GM23248 (cell line): ENCODE results near the gene ENAH. TPM values are rescaled to one million over a fixed set of nuclear protein-coding genes. Genes with fewer than 3 reads are reported as not detected.

ENCODE experiments used
- DNase-seq: peaks from one replicate; pipeline ENCODE4 v3.0.0-alpha.2; 2015
- H2AFZ ChIP-seq: fragments of 200-600 bp; sonication (generic); 2 replicates; pipeline ENCODE4 v1.6.1; 2016; ENCODE audit warnings: antibody characterized with exemption
- H3F3A ChIP-seq: fragments of 200-600 bp; sonication (generic); 2 replicates; pipeline ENCODE4 v1.6.1; 2016; ENCODE audit warnings: mild to moderate bottlenecking, antibody characterized with exemption, mixed run types; ENCODE audit not compliant: insufficient read depth
- H3K27ac ChIP-seq: fragments of 200-600 bp; sonication (generic); 2 replicates; pipeline ENCODE4 v1.5.1; 2016; ENCODE audit warnings: mild to moderate bottlenecking
- H3K27me3 ChIP-seq: fragments of 200-600 bp; sonication (generic); replicated peaks from 2 replicates; pipeline ENCODE4 v1.6.1; 2016; ENCODE audit warnings: mild to moderate bottlenecking; ENCODE audit not compliant: insufficient read depth
- H3K36me3 ChIP-seq: fragments of 200-600 bp; sonication (generic); 2 replicates; pipeline ENCODE4 v1.6.1; 2016; ENCODE audit warnings: low read depth, mild to moderate bottlenecking
- H3K4me1 ChIP-seq: fragments of 200-600 bp; sonication (generic); 2 replicates; pipeline ENCODE4 v1.6.1; 2016; ENCODE audit warnings: mild to moderate bottlenecking; ENCODE audit not compliant: insufficient read depth
- H3K4me2 ChIP-seq: fragments of 200-600 bp; sonication (generic); one replicate; pipeline ENCODE4 v1.6.1; 2016; ENCODE audit warnings: mild to moderate bottlenecking; ENCODE audit not compliant: unreplicated experiment
- H3K4me3 ChIP-seq: fragments of 200-600 bp; sonication (generic); 2 replicates; pipeline ENCODE4 v1.5.1; 2016; ENCODE audit warnings: mild to moderate bottlenecking
- H3K79me2 ChIP-seq: fragments of 200-600 bp; sonication (generic); 2 replicates; pipeline ENCODE4 v1.6.1; 2016; ENCODE audit warnings: mild to moderate bottlenecking; ENCODE audit not compliant: insufficient read depth
- H3K9ac ChIP-seq: fragments of 200-600 bp; sonication (generic); 2 replicates; pipeline ENCODE4 v1.6.1; 2016; ENCODE audit warnings: mild to moderate bottlenecking
- H3K9me2 ChIP-seq: fragments of 200-600 bp; sonication (generic); 2 replicates; pipeline ENCODE4 v1.6.1; 2016; ENCODE audit warnings: mixed run types, mild to moderate bottlenecking, moderate library complexity; ENCODE audit not compliant: insufficient read depth
- H3K9me3 ChIP-seq: fragments of 200-600 bp; sonication (generic); one replicate; pipeline ENCODE4 v1.6.1; 2017; ENCODE audit warnings: low read depth
- H4K20me1 ChIP-seq: fragments of 200-600 bp; sonication (generic); 2 replicates; pipeline ENCODE4 v1.6.0; 2016; ENCODE audit not compliant: insufficient read depth
- EZH2 ChIP-seq: fragments of 200-600 bp; sonication (generic); IDR thresholded peaks from 2 replicates; pipeline ENCODE4 v1.6.1; 2018; ENCODE audit warnings: antibody characterized with exemption, mild to moderate bottlenecking; ENCODE audit not compliant: insufficient read depth, poor library complexity, severe bottlenecking
- EZH2phosphoT487 ChIP-seq: fragments of 200-600 bp; sonication (generic); IDR thresholded peaks from 2 replicates; pipeline ENCODE4 v1.6.1; 2018; ENCODE audit warnings: antibody characterized with exemption, moderate library complexity, mild to moderate bottlenecking, low read depth; ENCODE audit not compliant: insufficient read depth
- WGBS, 2 experiments: methylation state at CpG; one replicate each; pipeline ENCODE4 v1.1.6; 2015 to 2017; ENCODE audit warnings: low lambda C conversion rate in 2 of 2, low coverage in 1 of 2; ENCODE audit errors: missing lambda C conversion rate in 2 of 2; 5-methylcytosine and 5-hydroxymethylcytosine counted together
- in situ Hi-C: fragments of 300-500 bp; cut with MboI; formaldehyde crosslinking; loops from 2 replicates; pipeline ENCODE4 v1.15.0; 2020
- polyA plus RNA-seq: library from polyadenylated mRNA; unstranded; fragments of >200 nt; fragmentation: Nextera tagmentation; extraction: Ambion mirVana; gene quantifications from 2 replicates; pipeline ENCODE4 v1.2.1, GENCODE V29; 2016
- total RNA-seq: library from RNA; depleted of rRNA; stranded (reverse); fragments of >200 nt; shearing (Covaris generic); gene quantifications from 2 replicates; pipeline ENCODE4 v1.2.3, GENCODE V29; 2014

The ENAH gene
- total and polyA plus RNA-seq, 2 experiments from 2014 or later, result 40.1 to 125 TPM

DNA sequence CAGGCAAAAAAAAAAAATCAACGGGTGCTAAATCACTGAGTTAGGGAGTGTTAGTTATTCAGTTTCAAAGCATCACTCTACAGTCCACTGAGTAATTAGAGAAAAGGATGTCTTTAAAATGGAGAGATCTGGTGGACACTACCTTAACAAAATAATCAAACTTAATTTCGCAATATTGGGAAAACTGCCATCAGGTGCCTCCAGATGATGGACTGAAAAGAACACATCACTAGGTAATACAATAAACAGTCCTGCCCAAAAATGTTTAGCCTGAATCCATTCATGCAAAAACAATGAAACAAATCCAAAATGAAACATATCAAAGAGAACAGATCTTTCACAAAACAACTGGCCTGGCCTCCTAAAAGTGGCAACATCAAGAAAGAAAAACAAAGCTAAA lies 54.1 kb downstream of the ENAH start:
- DNase-seq, result no peak
- Histone ChIP-seq H4K20me1 (peaks cover 13% of the 10 kb centered on the region), H3K4me3 (no peak overlapping the region), H3K27ac (no peak overlapping the region), H3K36me3 (0 out of 2 replicates have a peak, but pooled peaks cover 4% of the 10 kb centered on the region), H3K9ac (no peak overlapping the region), H3K4me2 (no peak overlapping the region), H3K79me2 (peaks cover 100% of the 10 kb centered on the region), H3K9me2 (no peaks in the 10 kb centered on the region), H3K9me3 (no peaks in the 10 kb centered on the region), H3F3A (peaks cover 27% of the 10 kb centered on the region; the same call in 1 of the 2 replicates), H2AFZ (no peak overlapping the region), H3K27me3 (no peaks in the 10 kb centered on the region), H3K4me1 (peaks cover 34% of the 10 kb centered on the region)
- 98 to 100% methylated on average over 2 of the region's 2 CpGs for WGBS, 2 experiments
- TF ChIP-seq EZH2 (no peak), EZH2phosphoT487 (no peak)
- in situ Hi-C loops, result no loop called here

GRCh38 chr1:225597926-225598575 lies 54.9 kb downstream of the ENAH start:
- in situ Hi-C loops, result no loop called here
- 94 to 98% methylated on average over 2 of the region's 2 CpGs for WGBS, 2 experiments
- 0 out of 2 replicates have a peak, but pooled peaks cover 4% of the 10 kb centered on the region for H3K36me3 ChIP-seq
- no peaks in the 10 kb centered on the region for H3K9me3 ChIP-seq
- peaks cover 100% of the 10 kb centered on the region for H3K79me2 ChIP-seq
- no peak overlapping the region for H3K9ac ChIP-seq
- no peaks in the 10 kb centered on the region for H3K9me2 ChIP-seq
- H3K4me2 ChIP-seq, result no peak overlapping the region
- H3K4me1 ChIP-seq, result peaks cover 27% of the 10 kb centered on the region
- H3K27me3 ChIP-seq, result no peaks in the 10 kb centered on the region
- H4K20me1 ChIP-seq, result peaks cover 13% of the 10 kb centered on the region
- peaks cover 20% of the 10 kb centered on the region; the same call in 1 of the 2 replicates for H3F3A ChIP-seq
- DNase-seq, result peak; percentile 51
- H3K27ac ChIP-seq, result no peak overlapping the region
- no peak overlapping the region for H2AFZ ChIP-seq
- TF ChIP-seq EZH2 (no peak), EZH2phosphoT487 (no peak)
- H3K4me3 ChIP-seq, result no peak overlapping the region

DNA sequence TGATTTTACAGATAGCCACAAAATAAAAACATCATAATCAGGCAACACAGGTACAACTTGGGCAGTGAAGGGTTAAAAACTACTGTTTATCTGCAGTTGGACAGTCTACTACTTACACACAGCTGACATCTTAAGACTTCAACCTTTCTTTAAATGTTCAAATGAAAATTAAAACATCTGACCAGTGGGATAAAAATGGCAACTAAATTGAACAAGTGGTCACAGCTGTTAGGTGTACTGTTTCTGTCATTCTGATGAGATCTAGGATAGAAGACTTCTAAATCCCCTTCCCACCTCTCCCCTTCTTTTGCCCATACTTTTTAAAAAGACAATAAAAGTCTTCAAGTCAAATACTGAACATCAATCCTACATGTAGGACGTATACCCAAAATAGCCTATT lies 56.2 kb downstream of the ENAH start:
- Histone ChIP-seq H3K9me3 (no peaks in the 10 kb centered on the region), H2AFZ (no peak overlapping the region), H3K27me3 (no peaks in the 10 kb centered on the region), H3K36me3 (0 out of 2 replicates have a peak, but pooled peaks cover 4% of the 10 kb centered on the region), H3K4me2 (no peak overlapping the region), H3K9ac (no peak overlapping the region), H3K4me3 (no peak overlapping the region), H3K9me2 (no peaks in the 10 kb centered on the region), H3F3A (peaks cover 15% of the 10 kb centered on the region), H3K79me2 (peaks cover 100% of the 10 kb centered on the region), H3K27ac (0 out of 2 replicates have a peak overlapping the region, but pooled peaks have one; percentile 4), H4K20me1 (peaks cover under 1% of the 10 kb centered on the region), H3K4me1 (peaks cover 13% of the 10 kb centered on the region)
- WGBS, 2 experiments, result 100% methylated on average over 1 of the region's 1 CpG
- no peak for DNase-seq
- in situ Hi-C loops, result no loop called here
- TF ChIP-seq EZH2phosphoT487 (no peak), EZH2 (no peak)

- Histone ChIP-seq H3K79me2 (peaks cover 100% of the 10 kb centered on the region), H4K20me1 (no peaks in the 10 kb centered on the region; the same call in none of the 2 replicates), H3F3A (peaks cover 14% of the 10 kb centered on the region), H3K4me2 (no peak overlapping the region), H3K9me2 (no peaks in the 10 kb centered on the region), H3K27ac (peak overlapping the region; percentile 4; the same call in 1 of the 2 replicates), H3K9ac (no peak overlapping the region; the same call in 1 of the 2 replicates), H3K36me3 (0 out of 2 replicates have a peak, but pooled peaks cover 4% of the 10 kb centered on the region), H3K4me3 (no peak overlapping the region), H3K4me1 (peaks cover 10% of the 10 kb centered on the region; the same call in 1 of the 2 replicates), H3K9me3 (no peaks in the 10 kb centered on the region), H2AFZ (no peak overlapping the region), H3K27me3 (no peaks in the 10 kb centered on the region)
- TF ChIP-seq EZH2, result no peak
- no peak for TF ChIP-seq EZH2phosphoT487
- in situ Hi-C loops, result no loop called here
- peak; percentile 38 for DNase-seq
- WGBS, 2 experiments, result 50 to 61% methylated on average over 2 of the region's 2 CpGs
Observed at GRCh38 chr1:225595974-225596551, 56.9 kb downstream of the ENAH start.
